K562 (cell line): Measurements from ENCODE around the gene EPC2. TPM values are rescaled to one million over a fixed set of nuclear protein-coding genes. Genes with fewer than 3 reads are reported as not detected.
A peak's percentile ranks its signal among the peaks of the same experiment; 100 is the strongest.

ENCODE experiments used
- ATF4 ChIP-seq: fragments of 450-650 bp; formaldehyde crosslinking; IDR thresholded peaks from 2 replicates; pipeline ENCODE4 v1.4.0; 2022; ENCODE audit warnings: mild to moderate bottlenecking, moderate library complexity
- BMI1 ChIP-seq: fragments of 150-350 bp; IDR thresholded peaks from 2 replicates; pipeline ENCODE4 v1.6.1; 2014; ENCODE audit warnings: low read length
- CREBBP ChIP-seq: IDR thresholded peaks from one replicate; pipeline ENCODE4 v1.6.1; 2012; ENCODE audit warnings: low read depth, mild to moderate bottlenecking, control low read depth, inconsistent platforms, low read length
- NRF1 ChIP-seq, 2 experiments: fragments of 450-650 bp; IDR thresholded peaks in 1 of 2; conservative IDR thresholded peaks in 1 of 2; 2 replicates each; pipeline ENCODE4 v1.6.1; 2014; ENCODE audit warnings: mild to moderate bottlenecking in 2 of 2
- SAFB2 ChIP-seq: fragments of 200-400 bp; formaldehyde crosslinking; IDR thresholded peaks from 2 replicates; pipeline ENCODE4 v1.6.1; 2018; ENCODE audit warnings: borderline replicate concordance, low read length, low read depth, moderate library complexity; ENCODE audit not compliant: severe bottlenecking
- TEAD1 ChIP-seq, 2 experiments: fragments of 450-650 bp in 1 of 2; sonication (generic) in 1 of 2; formaldehyde crosslinking; IDR thresholded peaks; 2 replicates each; pipeline versions ENCODE4 v1.4.0 to v1.8.0; 2020 to 2022; ENCODE audit warnings: mild to moderate bottlenecking in 2 of 2, missing genetic modification reagents in 1 of 2
- TFAP4 ChIP-seq: sonication (generic); formaldehyde crosslinking; IDR thresholded peaks from 2 replicates; pipeline ENCODE4 v1.8.0; 2022; ENCODE audit warnings: missing genetic modification reagents, mild to moderate bottlenecking, moderate library complexity, borderline replicate concordance
- TSC22D4 ChIP-seq: fragments of 450-650 bp; IDR thresholded peaks from 2 replicates; pipeline ENCODE4 v1.6.1; 2016; ENCODE audit warnings: missing genetic modification characterization, missing biosample characterization, control low read depth
- ZBTB40 ChIP-seq, 2 experiments: fragments of 450-650 bp in 1 of 2; sonication (generic) in 1 of 2; formaldehyde crosslinking in 1 of 2; IDR thresholded peaks; 2 replicates each; pipeline versions ENCODE4 v1.7.1 to v1.9.0; 2016 to 2022; ENCODE audit warnings: inconsistent platforms in 1 of 2, mild to moderate bottlenecking in 1 of 2, missing genetic modification reagents in 1 of 2
- ZNF197 ChIP-seq: fragments of 200-800 bp; sonication (Bioruptor generic); IDR thresholded peaks from 2 replicates; pipeline ENCODE4 v1.6.1; 2016; ENCODE audit warnings: low read depth, missing genetic modification characterization, missing compliant biosample characterization
- ZNF217 ChIP-seq: sonication (generic); formaldehyde crosslinking; IDR thresholded peaks from 2 replicates; pipeline ENCODE4 v1.8.0; 2022; ENCODE audit warnings: mild to moderate bottlenecking, missing genetic modification reagents
- ZNF398 ChIP-seq: fragments of 250-450 bp; sonication (Bioruptor Pico); IDR thresholded peaks from 2 replicates; pipeline ENCODE4 v1.8.0; 2021; ENCODE audit warnings: moderate library complexity, mild to moderate bottlenecking, inconsistent platforms
- polyA plus RNA-seq, 8 experiments: library from polyadenylated mRNA; depleted of rRNA in 4 of 8; stranded (reverse) in 5 of 8; unstranded in 3 of 8; fragments of >200 nt; fragmentation: Nextera tagmentation in 2 of 8; fragmentation: Illumina TruSeq in 1 of 8; extraction: Ambion mirVana in 2 of 8; extraction: Trizol in 1 of 8; gene quantifications; 2 replicates each; pipeline versions ENCODE4 v1.2.1 to v1.2.3, GENCODE V29; 2011 to 2014; ENCODE audit warnings: inconsistent platforms in 1 of 8, missing spikeins in 1 of 8
- total RNA-seq, 7 experiments: library from RNA; depleted of rRNA in 6 of 7; stranded (reverse); fragments of >200 nt in 6 of 7; fragmentation: Illumina TruSeq in 2 of 7; extraction: Trizol in 2 of 7; gene quantifications; 2 replicates each; pipeline versions ENCODE4 v1.2.1 to v1.2.3, GENCODE V29; 2011 to 2021; ENCODE audit warnings: low replicate concordance in 1 of 7

EPC2 gene
- total and polyA plus RNA-seq, 9 of the 15 experiments (the other 6 are each of a cell fraction or from before 2014, with no cell fraction given): 7.0 to 35.8 (median 29.1) TPM

GRCh38 chr2:148644883-148645538 is 460 bp downstream of the EPC2 start (continued):
- TF ChIP-seq ZBTB40 (IDR thresholded peaks at IDR 0.05): no peak
- TF ChIP-seq ZBTB40 (CRISPR knock-in tag; IDR thresholded peaks at IDR 0.05): no peak
- peak; percentile 68 to 76 for TF ChIP-seq NRF1 (conservative IDR thresholded peaks at IDR 0.05 in 1 of 2, IDR thresholded peaks at IDR 0.05 in 1 of 2)
- TF ChIP-seq CREBBP: no peak
- no peak for TF ChIP-seq BMI1
- TF ChIP-seq TFAP4: peak; percentile 67; the same call in 1 of the 2 replicates
- peak; percentile 57 to 78; a peak in 2 of 4 replicates for TF ChIP-seq TEAD1 (CRISPR knock-in tag; IDR thresholded peaks at IDR 0.05)
- peak; percentile 71; the same call in 1 of the 2 replicates for TF ChIP-seq ATF4 (CRISPR knock-in tag)
- TF ChIP-seq ZNF197 (CRISPR knock-in tag): peak; percentile 79; the same call in 1 of the 2 replicates
- TF ChIP-seq TSC22D4 (tag): no peak
- TF ChIP-seq ZNF217 (CRISPR knock-in tag): no peak
- TF ChIP-seq SAFB2: no peak
- no peak for TF ChIP-seq ZNF398 (CRISPR knock-in tag)
